HG03558 (cell line): ENCODE measurements around the gene PMM1.
"Not testable (repeated sequence)": the region's sequence is repeated elsewhere in the genome, so short reads cannot be mapped to it uniquely, and the experiment has no call there.

Experiments
- ATAC-seq: cut with Tn5 transposase; IDR thresholded peaks from one replicate; pipeline ENCODE4 v1.9.1; 2021; ENCODE audit warnings: moderate number of reproducible peaks; ENCODE audit not compliant: unreplicated experiment; ENCODE audit errors: extremely low read depth

The PMM1 gene

DNA sequence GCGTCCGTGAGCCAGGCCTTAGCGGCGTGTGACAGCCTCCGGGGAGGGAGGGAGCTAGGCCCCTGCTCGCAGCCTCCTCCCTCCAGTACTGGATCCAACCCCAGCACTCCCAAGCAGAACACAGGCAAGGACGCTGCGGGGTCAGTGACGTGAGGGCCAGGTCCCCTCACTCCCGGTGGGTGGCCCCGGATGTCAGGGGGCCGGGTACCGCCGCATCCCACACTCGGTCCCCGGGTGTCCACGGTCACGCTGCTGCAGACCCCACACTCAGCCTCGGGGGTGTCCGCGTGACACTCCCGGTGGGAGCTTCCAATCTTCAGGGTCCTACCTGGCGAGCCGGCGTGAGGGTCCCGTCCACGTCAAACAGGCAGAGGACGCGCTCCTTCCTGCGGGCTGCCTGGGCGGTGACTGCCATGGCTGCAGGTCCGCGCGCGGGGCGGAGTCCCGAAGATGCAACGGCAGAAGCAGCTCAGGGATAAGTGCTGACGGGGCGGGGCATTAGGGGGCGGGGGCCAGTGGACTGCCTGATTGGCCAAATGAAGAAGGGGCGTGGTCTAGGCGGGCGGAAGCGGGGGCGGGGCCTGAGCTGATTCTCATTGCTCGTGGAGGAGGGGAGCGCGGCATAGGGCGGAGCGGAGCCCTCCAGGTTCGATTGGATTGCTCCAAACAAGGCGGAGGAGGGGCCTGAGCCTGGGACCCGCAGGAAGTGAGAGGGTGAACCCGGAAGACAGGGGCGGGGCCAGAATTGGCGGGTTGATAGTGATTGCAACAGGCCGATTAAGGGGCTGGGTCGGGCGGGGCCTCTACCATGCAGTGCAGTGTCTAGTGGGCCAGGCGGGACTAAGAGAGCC lies at the start of gene PMM1:
Gene PMM1 (minus strand): TSS at position 450 of the 851 bp plus-strand sequence. CDS start 35 bp downstream, at position 415.
- peak; percentile 74 for ATAC-seq

DNA sequence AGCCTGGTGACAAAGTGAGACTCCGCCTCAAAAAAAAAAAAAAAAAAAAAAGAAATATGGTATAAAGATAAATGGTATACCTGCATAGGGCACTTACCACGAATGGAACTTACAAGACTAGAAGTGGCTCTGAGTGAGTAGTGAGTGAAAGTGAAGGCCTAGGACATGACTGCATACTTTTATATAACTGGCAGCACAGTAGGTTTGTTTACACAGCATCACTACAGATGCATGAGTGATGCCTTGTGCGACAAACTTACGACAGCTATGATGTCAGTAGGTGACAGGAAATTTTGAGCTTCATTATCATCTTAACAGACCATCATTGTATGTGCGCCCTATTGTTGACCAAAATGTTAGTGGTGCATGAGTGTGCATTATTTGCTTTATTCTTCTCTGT lies 49.1 kb upstream of the PMM1 start:
- ATAC-seq = no peak

DNA sequence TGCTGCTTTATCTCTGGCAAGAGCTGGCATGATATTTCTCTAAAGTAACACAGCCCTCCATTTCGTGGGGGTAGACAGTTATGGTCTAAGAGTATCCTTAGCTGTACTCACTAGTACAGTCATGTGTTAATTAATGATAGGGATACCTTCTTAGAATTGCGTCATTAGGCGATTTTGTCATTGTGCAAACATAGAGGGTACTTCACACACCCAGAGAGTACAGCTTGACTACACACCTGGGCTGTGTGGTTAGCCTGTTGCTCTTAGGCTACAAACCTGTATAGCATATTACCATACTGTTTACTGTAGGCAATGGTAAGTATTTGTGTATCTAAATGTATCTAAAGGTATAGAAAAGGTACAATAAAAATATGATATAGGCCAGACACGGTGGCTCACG lies 48.5 kb upstream of the PMM1 start:
- ATAC-seq = no peak

DNA sequence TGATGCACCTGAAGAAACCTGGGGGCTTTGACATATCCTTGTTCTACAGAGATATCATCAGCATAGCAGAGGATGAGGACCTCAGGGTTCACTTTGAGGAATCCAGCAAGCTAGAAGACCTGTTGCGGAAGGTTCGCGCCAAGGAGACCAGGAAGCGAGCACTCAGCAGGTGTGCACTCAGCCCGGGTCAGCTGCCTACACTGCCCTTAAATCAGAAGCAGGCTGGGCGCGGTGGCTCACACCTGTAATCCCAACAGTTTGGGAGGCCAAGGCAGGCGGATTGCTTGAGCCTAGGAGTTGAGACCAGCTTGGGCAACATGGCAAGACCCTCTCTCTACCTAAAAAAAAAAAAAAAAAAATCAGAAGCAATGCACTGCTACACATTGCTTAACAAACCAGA lies 48.0 kb upstream of the PMM1 start:
- not testable (repeated sequence) for ATAC-seq

DNA sequence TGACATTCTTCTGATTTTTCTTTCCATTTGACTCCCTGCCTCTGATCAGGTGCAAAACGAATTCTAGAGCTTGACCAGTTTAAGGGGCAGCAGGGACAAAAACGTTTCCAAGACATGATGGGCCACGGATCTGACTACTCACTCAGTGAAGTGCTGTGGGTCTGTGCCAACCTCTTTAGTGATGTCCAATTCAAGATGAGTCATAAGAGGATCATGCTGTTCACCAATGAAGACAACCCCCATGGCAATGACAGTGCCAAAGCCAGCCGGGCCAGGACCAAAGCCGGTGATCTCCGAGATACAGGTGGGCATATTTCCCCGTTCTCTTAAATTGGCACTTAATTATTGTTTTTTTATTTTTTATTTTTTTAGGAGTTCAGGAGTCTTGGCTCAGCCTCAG lies 46.8 kb upstream of the PMM1 start:
- no peak for ATAC-seq

DNA sequence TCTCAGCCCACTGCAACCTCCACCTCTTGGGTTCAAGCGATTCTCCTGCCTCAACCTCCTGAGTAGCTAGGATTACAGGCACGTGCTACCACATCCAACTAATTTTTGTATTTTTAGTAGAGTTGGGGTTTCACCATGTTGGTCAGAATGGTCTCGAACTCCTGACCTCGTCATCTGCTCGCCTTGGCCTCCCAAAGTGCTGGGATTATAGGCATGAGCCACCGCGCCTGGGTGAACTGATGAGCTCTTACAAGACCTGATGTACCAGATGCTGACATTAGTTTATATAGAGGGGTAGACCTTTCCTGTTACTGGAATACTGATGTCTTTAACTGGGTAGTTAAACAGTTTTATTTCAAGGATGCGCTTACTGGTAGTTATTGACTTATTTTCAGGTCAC lies 45.0 kb upstream of the PMM1 start:
- ATAC-seq = not testable (repeated sequence)

DNA sequence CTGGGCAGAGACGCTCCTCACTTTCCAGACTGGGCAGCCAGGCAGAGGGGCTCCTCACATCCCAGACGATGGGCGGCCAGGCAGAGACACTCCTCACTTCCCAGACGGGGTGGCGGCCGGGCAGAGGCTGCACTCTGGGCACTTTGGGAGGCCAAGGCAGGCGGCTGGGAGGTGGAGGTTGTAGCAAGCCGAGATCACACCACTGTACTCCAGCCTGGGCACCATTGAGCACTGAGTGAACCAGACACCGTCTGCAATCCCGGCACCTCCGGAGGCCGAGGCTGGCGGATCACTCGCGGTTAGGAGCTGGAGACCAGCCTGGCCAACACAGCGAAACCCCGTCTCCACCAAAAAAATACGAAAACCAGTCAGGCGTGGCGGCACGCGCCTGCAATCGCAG lies 42.0 kb upstream of the PMM1 start:
- not testable (repeated sequence) for ATAC-seq

DNA sequence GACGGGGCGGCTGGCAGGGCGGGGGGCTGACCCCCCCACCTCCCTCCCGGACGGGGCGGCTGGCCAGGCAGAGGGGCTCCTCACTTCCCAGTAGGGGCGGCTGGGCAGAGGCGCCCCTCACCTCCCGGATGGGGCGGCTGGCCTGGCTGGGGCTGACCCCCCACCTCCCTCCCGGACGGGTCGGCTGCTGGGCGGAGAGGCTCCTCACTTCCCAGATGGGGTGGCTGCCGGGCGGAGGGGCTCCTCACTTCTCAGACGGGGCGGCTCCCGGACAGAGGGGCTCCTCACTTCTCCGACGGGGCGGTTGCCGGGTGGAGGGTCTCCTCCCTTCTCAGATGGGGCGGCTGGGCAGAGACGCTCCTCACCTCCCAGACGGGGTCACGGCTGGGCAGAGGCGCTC lies 41.5 kb upstream of the PMM1 start:
- not testable (repeated sequence) for ATAC-seq

DNA sequence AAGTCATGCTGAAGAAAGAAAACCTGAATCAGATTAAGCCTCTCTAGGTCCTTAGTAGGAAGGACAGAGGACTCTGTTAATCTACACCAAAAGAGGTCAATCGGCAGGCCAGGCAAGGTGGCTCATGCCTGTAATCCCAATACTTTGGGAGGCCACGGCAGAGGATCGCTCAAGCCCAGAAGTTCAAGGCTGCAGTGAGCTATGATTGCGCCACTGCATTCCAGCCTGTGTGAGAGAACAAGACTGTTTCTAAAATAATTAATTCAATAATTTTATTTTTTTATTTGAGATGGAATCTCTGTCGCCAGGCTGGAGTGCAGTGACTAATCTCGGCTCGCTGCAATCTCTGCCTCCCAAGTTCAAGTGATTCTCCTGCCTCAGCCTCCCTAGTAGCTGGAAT lies 35.9 kb upstream of the PMM1 start:
- no peak for ATAC-seq

GRCh38 chr22:41621911-41622179 lies 32.2 kb upstream of the PMM1 start:
- ATAC-seq = no peak

GRCh38 chr22:41621099-41621910 lies 31.7 kb upstream of the PMM1 start, which contains the start of gene XRCC6:
TSS of gene XRCC6 (plus strand) at chr22:41621295. CDS start at chr22:41622005, 710 bp downstream.
- ATAC-seq = no peak

GRCh38 chr22:41620589-41621098 lies 31.0 kb upstream of the PMM1 start, which contains the start of gene DESI1:
TSS of gene DESI1 (minus strand) at chr22:41621043. CDS start at chr22:41620839, 204 bp downstream.
- no peak for ATAC-seq

- ATAC-seq = no peak
Observed at GRCh38 chr22:41619979-41620588, 30.4 kb upstream of the PMM1 start.

DNA sequence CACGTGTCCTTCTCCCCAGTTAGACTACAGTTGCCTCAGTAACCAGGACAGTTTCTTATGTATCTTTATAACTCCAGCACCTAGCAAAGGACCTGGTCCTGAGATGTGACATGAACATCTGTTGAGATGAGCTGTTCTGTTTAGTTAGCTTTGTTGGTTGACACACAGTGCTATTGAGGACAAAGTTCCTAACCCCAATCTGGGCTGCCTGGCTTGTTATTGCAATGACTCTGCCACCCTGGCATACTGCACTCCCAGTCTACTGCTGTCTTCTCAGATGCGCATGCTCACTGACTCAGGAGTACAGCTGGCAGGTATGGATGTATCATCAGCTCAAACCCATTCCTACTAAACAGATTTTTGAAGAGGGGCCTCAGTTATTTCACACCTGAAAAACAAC lies 23.8 kb upstream of the PMM1 start:
- no peak for ATAC-seq

DNA sequence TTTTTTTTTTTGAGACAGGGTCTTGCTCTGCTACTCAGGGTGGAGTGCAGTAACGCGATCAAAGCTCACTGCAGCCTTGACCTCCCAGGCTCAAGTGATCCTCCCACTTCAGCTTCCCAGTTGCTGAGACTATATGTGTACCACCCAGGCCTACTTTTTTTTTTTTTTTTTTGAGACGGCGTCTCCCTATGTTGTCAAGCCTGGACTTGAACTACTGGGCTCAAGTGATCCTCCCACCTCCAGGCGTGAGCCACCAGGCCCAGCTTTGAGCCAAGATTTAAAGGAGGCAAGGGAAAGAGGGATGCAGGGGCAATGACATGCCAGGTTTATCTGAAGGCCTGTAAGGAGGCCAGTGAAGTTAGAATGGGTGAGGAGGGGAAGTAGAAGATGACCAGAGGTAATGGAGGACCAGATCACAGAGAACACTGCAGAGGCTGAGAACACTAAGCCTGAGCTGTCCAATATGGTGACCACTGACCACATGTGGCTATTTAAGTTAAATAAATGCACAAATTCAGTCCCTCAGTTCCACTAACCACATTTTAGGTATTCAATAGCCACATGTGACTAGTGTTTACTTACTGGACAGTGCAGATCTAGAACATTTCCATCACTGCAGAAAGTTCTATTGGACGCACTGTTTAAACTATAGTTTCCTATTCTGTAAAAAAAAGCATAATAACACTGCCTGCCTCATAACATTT lies 23.1 kb upstream of the PMM1 start:
- no peak for ATAC-seq

GRCh38 chr22:41608386-41608785 lies 18.7 kb upstream of the PMM1 start:
- no peak for ATAC-seq

DNA sequence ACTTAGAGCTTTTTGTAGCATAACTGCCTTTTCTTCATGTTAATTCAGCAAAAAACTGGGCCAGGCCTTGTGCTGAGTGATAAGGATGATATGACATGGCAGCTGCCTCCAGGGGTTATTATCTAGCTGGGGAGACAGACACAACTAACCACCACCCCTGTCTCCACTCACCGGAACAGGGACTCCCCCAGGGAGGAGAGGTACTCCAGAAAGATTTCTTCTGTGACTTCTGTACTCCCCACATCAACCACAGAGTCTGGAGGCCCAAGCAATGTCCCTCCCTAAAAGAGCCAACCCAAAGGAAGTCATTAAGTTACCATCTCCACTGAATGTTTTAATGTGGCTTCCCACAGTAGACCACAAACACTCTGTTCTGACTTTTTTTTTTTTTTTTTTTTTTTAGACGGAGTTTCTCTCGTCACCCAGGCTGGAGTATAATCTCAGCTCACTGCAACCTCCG lies 14.3 kb upstream of the PMM1 start:
- ATAC-seq = no peak

GRCh38 chr22:41600976-41601375 lies 11.3 kb upstream of the PMM1 start:
- no peak for ATAC-seq

- no peak for ATAC-seq
Observed at GRCh38 chr22:41598891-41599635, 9.4 kb upstream of the PMM1 start.
